ENCODE measurements around the gene RBFOX2.

RBFOX2 gene

DNA sequence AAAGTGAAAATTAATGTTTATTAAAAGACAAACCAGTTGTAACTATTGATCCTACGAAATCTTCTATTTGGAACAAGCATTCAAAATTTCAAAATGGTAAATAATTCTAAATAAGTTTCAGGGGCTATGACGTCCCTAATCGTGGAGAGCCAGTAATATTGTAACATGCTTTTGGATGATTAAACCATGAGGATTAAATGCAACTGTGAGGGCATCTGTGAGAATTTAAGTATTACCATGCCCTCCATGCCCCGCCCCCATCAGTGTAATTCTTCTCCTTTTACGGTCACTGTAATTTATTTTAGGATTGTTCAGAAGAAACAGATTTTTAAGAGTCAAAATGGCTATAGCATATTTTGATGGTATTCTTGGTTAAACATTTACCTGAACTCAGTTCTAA lies 177.8 kb downstream of the RBFOX2 start:
- TF ChIP-seq, protein P1, sequence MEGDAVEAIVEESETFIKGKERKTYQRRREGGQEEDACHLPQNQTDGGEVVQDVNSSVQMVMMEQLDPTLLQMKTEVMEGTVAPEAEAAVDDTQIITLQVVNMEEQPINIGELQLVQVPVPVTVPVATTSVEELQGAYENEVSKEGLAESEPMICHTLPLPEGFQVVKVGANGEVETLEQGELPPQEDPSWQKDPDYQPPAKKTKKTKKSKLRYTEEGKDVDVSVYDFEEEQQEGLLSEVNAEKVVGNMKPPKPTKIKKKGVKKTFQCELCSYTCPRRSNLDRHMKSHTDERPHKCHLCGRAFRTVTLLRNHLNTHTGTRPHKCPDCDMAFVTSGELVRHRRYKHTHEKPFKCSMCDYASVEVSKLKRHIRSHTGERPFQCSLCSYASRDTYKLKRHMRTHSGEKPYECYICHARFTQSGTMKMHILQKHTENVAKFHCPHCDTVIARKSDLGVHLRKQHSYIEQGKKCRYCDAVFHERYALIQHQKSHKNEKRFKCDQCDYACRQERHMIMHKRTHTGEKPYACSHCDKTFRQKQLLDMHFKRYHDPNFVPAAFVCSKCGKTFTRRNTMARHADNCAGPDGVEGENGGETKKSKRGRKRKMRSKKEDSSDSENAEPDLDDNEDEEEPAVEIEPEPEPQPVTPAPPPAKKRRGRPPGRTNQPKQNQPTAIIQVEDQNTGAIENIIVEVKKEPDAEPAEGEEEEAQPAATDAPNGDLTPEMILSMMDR (conservative IDR thresholded peaks at IDR 0.05; ENCODE audit: low read length) = no peak
- H3K4me3 ChIP-seq (ENCODE audit: low read length) = no peak overlapping the region
- DNase-seq (ENCODE audit: low read depth) = no peak

DNA sequence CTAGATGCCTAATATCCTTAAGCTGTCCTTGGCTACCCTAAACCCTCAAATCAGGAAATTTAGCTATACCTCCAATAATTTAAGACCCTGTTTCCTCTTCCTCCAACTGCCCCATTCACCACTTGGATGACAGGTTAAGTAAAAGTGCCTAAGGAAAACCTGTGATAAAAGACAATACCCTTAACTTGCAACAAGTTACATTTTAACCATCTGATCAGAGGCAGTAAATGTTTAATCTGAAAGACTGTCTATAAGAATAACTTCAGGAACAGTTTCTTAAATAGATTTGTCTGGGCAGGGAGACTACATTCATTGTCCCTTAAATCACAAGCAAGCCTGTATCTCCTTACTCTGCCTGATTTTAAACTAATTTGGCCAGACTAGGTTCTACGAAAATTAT lies 181.8 kb downstream of the RBFOX2 start:
- no peak overlapping the region for H3K4me3 ChIP-seq (ENCODE audit: low read length)
- TF ChIP-seq, protein P1 (conservative IDR thresholded peaks at IDR 0.05; ENCODE audit: low read length) = no peak
- DNase-seq (ENCODE audit: low read depth) = no peak

DNA sequence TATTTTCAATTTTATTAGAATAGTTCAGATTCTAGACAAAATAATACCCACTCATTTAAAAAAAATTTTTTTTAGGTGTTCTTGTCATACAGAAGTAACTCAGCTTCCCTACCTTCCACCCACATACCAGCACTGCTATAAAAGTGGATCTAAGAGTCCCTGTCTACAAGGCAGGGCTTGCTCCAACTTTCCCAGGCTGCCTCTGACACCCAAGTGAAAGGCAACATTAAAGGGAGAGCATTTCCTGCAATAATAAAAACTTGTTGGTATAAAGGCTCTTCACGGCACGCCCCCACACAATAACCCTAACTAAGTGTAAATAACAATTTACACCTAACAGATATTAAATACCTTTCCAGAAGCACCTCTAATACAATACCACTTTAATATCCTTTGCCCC lies 183.7 kb downstream of the RBFOX2 start:
- TF ChIP-seq, protein P1 (conservative IDR thresholded peaks at IDR 0.05; ENCODE audit: low read length) = no peak
- H3K4me3 ChIP-seq (ENCODE audit: low read length) = no peak overlapping the region
- DNase-seq (ENCODE audit: low read depth) = no peak

DNA sequence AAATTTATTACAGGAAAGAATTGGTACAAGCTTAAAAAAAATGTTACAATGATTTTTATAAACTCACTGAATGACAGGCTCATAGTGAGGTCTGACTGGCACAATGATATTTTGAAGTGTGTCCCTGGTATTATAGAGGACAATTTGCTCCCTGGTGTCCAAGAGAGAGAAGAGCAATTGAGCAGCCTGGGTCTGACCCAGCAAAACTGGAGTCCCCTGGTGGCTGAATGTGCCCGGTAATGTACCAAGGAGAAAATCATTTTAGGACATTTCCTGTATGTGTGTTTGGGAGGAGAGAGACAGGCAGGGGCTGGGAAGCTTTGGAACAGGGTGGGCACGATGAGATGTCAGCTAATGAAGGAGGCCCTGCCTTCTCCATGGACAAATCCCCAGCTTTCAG lies 185.7 kb downstream of the RBFOX2 start:
- peak; percentile 53 for DNase-seq (ENCODE audit: low read depth)
- no peak overlapping the region for H3K4me3 ChIP-seq (ENCODE audit: low read length)
- TF ChIP-seq, protein P1 (conservative IDR thresholded peaks at IDR 0.05; ENCODE audit: low read length) = peak; percentile 72

DNA sequence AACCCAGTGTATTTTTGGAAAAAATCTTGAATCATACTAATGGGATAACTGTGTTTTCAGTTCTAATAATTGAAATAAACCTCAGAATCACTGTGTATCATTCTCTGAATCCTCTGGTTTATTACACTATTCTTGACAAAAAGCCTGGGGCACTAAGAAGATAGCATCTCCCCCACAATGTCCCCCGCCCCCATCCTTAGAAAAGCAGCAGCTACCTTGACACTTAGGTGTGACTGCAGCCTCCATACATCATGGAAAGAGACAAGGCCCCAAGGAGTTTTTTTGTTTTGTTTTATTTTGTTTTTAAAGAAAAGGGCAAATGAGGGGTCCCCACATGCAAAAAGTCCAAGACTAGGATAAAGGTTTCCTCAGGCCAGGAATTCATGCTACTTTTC lies 186.1 kb downstream of the RBFOX2 start:
- no peak overlapping the region for H3K4me3 ChIP-seq (ENCODE audit: low read length)
- TF ChIP-seq, protein P1 (conservative IDR thresholded peaks at IDR 0.05; ENCODE audit: low read length) = no peak
- no peak for DNase-seq (ENCODE audit: low read depth)

DNA sequence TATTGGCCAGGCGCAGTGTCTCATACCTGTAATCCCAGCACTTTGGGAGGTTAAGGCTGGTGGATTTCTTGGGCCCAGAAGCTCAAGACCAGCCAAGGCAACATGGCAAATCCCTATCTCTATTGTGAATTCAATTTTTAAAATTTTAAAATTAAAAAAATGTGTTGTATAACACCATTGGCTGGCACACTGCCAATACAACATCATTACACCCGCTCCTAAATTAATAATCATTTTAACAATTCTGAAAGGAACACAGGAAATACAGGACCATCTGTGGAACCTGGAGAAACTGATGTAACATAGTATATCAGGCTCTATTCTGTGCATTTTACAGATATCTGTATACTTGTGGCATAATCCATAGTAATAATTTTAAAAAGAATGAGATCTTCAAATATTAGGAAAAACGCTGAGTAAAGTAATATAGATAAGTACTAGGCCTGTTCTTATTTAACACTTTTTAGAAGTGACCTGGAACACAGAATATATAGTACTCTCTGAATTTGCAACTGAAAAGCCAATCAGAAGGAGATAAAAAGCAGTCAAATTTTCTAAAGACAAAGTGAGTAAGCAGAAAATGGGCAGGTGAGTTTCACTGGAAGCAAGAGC lies 186.6 kb downstream of the RBFOX2 start:
- TF ChIP-seq, protein P1 (conservative IDR thresholded peaks at IDR 0.05; ENCODE audit: low read length) = no peak
- no peak overlapping the region for H3K4me3 ChIP-seq (ENCODE audit: low read length)
- no peak for DNase-seq (ENCODE audit: low read depth)

DNA sequence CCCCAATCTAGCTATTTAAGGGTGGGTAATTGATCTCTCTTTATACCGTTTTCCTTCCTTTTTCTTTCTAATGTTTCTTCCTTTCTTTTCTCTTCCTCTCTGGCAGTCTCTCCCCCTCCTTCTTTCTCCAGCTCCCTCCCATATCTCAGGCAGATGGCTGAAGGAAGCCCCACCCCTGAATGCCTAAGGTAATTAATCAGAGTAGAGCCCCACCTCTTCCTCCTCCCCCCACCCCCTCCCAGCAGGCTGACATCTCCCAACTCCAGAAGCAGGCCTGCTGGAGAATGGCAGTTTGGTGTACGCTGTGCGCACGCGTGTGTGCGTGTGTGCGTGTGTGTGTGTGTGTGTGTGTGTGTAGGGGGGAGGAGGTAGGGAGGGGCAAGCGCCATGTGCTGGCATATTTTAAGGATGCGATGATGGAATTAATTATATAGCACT lies 188.3 kb downstream of the RBFOX2 start:
- TF ChIP-seq, protein P1 (conservative IDR thresholded peaks at IDR 0.05; ENCODE audit: low read length) = no peak
- peak; percentile 99 for DNase-seq (ENCODE audit: low read depth)

More for the DNA sequence above, 188.3 kb downstream of the RBFOX2 start:
- H3K4me3 ChIP-seq (ENCODE audit: low read length) = peak overlapping the region; percentile 69
